Gastroesophageal sphincter (tissue), 3 donors: Measurements from ENCODE around the gene DAZAP2.

Experiments used
- EP300 ChIP-seq: sonication (generic); formaldehyde crosslinking; IDR thresholded peaks from one replicate; pipeline ENCODE4 v1.6.1; 2017; ENCODE audit warnings: antibody characterized with exemption, mild to moderate bottlenecking
- POLR2A ChIP-seq, 2 donors: fragments of 450-650 bp; IDR thresholded peaks; one replicate each; pipeline ENCODE4 v1.6.1; 2017; ENCODE audit warnings: antibody characterized with exemption in 2 of 2, mild to moderate bottlenecking in 2 of 2, moderate library complexity in 1 of 2
- POLR2AphosphoS5 ChIP-seq: sonication (generic); formaldehyde crosslinking; IDR thresholded peaks from one replicate; pipeline ENCODE4 v1.6.1; 2017; ENCODE audit warnings: antibody characterized with exemption
- TF ChIP-seq, protein P1 (sequence below), 4 experiments: fragments of 200-600 bp in 2 of 4; fragments of 450-650 bp in 2 of 4; sonication (generic) in 1 of 4; IDR thresholded peaks; one replicate each; pipeline ENCODE4 v1.5.1; 2017 to 2019; ENCODE audit warnings: antibody characterized with exemption in 4 of 4, mild to moderate bottlenecking in 2 of 4, moderate library complexity in 2 of 4

DNA sequence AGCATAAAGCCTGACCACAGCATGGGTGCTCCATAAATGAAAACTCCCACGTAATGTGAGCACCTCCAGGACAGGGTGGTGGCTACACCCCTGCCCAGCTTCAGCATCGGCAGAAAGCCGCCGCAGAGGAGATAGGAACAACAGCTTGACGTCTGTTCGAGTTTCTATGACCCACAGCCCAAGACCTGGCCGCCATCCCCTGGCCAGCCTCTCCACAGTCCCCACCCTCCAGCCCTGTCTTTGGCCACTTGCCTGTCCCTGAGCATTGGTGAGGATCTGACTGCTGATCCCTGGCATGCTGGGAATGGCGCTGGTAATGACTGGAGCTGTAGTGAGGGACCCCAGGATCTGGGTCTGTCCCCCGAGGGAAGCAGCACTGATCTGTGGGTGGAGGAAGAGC, 42.1 kb upstream of the DAZAP2 start:
- TF ChIP-seq POLR2A (IDR thresholded peaks at IDR 0.05) (no peak), POLR2AphosphoS5 (no peak), EP300 (no peak)
- TF ChIP-seq, protein P1, sequence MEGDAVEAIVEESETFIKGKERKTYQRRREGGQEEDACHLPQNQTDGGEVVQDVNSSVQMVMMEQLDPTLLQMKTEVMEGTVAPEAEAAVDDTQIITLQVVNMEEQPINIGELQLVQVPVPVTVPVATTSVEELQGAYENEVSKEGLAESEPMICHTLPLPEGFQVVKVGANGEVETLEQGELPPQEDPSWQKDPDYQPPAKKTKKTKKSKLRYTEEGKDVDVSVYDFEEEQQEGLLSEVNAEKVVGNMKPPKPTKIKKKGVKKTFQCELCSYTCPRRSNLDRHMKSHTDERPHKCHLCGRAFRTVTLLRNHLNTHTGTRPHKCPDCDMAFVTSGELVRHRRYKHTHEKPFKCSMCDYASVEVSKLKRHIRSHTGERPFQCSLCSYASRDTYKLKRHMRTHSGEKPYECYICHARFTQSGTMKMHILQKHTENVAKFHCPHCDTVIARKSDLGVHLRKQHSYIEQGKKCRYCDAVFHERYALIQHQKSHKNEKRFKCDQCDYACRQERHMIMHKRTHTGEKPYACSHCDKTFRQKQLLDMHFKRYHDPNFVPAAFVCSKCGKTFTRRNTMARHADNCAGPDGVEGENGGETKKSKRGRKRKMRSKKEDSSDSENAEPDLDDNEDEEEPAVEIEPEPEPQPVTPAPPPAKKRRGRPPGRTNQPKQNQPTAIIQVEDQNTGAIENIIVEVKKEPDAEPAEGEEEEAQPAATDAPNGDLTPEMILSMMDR (IDR thresholded peaks at IDR 0.05): no peak
